GM10248 (cell line): Measurements from ENCODE around the gene LRBA.

Experiments
- CTCF ChIA-PET: fragments of 300-600 bp; sonication (Branson Sonifier 250); formaldehyde crosslinking; extraction: SDS; loops from one replicate; lab custom pipeline; 2021; ENCODE audit warnings: antibody characterized with exemption; lab: Yijun Ruan, JAX
- POLR2A ChIA-PET: fragments of 350-650 bp; sonication (Branson Sonifier 250); formaldehyde crosslinking; extraction: SDS; loops from one replicate; lab custom pipeline; 2020; ENCODE audit warnings: antibody characterized with exemption; lab: Yijun Ruan, JAX
- DNase-seq: peaks from one replicate; pipeline ENCODE4 v3.0.0; 2012; ENCODE audit errors: extremely low spot score
- TF ChIP-seq, protein P1 (sequence below): IDR thresholded peaks from 2 replicates; pipeline ENCODE4 v1.5.1; 2012; ENCODE audit warnings: mild to moderate bottlenecking, low read depth; ENCODE audit errors: extremely low read depth, missing control alignments, control extremely low read depth

LRBA gene

DNA sequence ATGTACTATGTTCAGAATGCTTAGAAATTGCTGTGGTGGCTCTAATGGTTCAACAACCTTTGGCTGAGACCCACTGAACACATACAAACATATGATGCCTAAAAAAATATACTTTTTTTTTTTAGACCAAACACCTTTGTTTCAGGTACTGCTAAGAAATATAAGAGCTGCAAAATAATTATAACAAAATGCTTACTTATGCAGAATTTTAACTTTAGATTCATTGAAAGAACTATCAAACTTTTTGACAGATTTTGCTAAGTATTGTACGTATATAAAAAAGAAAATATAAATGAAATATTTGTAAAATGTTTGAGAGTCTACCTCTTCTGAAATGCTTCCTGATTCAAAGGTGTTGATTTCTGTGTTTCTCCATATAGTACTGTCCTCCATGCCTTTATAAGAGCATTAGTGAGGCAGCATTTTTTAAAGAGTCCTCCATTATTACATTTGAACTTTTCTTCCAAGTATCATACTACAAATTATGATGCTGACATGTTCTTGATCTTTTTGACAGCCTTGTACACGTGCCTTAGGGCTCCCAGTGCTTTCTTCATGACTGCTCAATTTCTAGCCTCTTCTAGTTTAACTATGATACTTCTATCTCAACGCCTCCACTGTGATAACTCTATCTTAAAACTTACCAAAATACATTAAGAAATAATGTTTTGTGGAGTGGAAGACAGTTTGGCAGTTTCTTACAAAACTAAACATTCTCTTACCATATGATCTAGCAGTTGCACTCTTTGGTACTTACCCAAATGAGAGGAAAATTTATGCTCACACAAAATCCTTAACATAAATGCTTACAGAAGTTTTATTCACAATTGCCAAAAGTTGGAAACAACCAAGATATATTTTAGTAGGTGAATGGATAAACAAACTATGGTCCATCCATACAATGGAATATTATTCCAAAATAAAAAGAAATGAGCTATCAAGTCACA lies 645.4 kb downstream of the LRBA start:
- TF ChIP-seq, protein P1, sequence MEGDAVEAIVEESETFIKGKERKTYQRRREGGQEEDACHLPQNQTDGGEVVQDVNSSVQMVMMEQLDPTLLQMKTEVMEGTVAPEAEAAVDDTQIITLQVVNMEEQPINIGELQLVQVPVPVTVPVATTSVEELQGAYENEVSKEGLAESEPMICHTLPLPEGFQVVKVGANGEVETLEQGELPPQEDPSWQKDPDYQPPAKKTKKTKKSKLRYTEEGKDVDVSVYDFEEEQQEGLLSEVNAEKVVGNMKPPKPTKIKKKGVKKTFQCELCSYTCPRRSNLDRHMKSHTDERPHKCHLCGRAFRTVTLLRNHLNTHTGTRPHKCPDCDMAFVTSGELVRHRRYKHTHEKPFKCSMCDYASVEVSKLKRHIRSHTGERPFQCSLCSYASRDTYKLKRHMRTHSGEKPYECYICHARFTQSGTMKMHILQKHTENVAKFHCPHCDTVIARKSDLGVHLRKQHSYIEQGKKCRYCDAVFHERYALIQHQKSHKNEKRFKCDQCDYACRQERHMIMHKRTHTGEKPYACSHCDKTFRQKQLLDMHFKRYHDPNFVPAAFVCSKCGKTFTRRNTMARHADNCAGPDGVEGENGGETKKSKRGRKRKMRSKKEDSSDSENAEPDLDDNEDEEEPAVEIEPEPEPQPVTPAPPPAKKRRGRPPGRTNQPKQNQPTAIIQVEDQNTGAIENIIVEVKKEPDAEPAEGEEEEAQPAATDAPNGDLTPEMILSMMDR = no peak
- ChIA-PET CTCF (no interaction called here), POLR2A (no interaction called here)
- DNase-seq = no peak

DNA sequence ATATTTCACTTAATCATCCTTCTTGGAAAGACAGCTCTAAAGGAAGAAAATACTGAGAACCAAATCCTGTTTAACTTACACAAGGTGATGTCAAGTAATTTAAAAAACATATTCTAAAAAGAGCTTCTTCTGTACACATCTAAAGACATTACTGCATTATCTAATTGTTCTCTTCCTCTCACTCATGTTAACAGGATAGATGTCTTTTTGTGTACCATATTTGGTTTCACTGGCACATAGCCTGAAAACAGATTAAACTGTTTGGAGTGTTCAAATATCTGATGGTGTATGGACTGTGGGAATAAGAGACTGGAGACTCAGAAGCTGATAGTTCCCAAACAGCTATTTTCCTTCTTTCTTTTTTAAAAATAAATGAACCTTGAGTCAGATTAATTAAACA lies 646.4 kb downstream of the LRBA start:
- DNase-seq = no peak
- ChIA-PET CTCF (no interaction called here), POLR2A (no interaction called here)
- TF ChIP-seq, protein P1 = no peak

DNA sequence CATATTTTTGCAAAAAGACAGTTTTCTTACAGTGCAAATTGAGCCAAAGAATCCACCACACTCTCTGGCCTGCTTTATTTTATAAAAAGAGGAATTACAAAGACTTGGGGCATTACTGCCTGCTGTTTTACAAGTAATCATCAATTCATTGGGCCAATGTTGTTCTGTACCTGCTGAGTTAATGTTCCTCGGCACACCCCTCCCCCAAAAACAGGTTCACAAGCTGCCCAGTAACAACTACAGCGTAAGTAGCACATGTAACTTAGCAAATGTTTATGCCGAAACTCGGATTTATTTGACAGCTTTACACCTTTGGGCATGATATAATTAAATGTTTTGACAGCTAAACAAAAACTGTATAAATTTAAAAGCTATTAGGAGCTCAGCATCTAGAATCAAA lies 647.8 kb downstream of the LRBA start:
- DNase-seq = no peak
- TF ChIP-seq, protein P1 = no peak
- ChIA-PET CTCF (interaction anchor here (2.9 kb wide), 1 partner anchor 11 kb away, joined by 9 read pairs; no protein-coding TSS in a partner anchor), POLR2A (no interaction called here)

DNA sequence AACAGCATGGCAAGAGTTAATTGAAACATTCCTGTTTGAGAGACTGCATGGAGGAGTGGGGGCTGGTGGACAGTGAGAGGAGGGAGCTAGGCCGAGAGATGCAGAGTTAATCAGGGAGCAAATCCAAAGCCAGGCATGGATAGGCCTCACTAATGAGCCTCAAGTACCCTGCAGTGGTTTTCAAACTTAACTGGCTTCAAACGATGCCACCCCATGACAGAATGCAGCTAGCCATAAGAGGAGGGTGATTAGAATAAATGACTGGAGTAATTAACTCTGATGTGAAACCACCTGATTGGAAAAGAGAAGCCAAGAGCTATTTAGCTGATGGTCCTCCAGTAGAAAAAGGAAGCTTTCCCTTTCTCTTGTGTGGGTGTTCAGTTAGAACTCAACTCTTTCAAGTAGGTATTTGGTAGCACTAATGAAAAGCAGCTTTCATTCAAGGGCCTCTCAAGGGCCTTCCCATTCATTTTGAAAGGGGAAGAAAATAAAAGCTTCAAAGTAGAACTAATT lies 648.5 kb downstream of the LRBA start:
- POLR2A ChIA-PET = no interaction called here
- peak; percentile 53 for DNase-seq
- CTCF ChIA-PET = interaction anchor here (0.7 to 2.9 kb wide), 5 partner anchors 10 to 461 kb away, joined by 3 to 9 read pairs (median 3); no protein-coding TSS in a partner anchor
- TF ChIP-seq, protein P1 = no peak

DNA sequence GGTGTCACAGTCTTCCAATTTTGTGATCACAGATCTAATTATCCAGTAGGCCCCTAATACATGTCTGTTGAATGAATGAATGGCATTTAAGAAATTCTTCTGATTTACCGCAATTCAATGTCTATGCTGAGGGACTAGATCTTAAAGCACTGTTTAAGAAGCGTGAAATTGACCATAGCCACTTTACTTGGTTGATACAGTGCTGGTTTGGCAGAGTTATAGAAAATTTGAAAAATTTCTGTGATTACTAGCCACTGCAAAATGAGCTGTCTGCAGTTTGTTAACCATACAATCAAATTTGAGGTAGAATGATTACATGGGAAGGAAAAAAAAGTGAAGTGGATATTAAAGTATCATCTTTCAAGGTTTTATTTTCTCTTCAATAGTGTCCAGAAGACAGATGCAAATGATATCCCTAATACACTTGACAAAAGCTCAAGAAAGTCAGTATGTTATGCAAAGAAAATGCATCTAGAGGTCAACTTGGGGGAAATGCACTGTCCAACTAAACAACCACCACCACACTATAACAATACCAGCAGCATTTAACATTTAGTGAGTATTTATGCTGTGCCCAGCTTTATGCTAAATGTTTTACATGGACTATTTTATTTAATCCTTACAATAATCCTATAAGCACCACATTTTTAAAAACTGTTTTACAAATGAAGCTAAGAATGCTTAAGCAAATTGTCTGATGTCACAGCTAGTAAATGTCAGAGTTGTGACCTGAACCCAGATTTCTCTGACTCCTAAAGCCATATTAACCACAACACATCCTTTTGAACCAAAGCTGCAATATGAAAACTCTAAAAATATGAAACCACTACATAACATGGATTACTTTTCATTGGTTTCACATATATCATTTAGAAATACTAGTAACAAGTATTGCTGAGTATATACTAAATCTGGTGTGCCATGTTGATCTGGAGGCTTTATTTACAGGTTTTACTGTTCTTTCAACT lies 651.1 kb downstream of the LRBA start:
- POLR2A ChIA-PET = no interaction called here
- TF ChIP-seq, protein P1 = no peak
- CTCF ChIA-PET = interaction anchor here (0.9 to 1.7 kb wide), 4 partner anchors 11 to 65 kb away, joined by 3 to 5 read pairs (median 3); no protein-coding TSS in a partner anchor
- DNase-seq = no peak

DNA sequence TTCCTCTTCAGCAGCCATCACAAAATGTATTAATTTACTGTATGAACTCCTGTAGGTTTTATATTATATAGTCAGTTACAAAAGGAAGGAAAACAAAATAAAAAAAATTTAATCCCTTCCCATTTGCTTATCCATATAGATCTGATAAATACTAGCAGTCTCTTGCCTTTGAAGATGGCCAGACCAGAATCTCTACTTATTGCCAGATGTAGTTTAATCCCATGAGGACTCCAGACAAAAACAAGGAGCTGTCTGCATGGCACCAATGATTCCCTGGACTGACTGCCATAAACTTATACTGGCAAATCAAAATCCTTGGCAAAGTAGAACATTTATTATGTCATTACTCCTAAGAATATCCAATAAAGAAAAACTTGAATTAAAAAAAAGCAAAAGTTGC lies 656.4 kb downstream of the LRBA start:
- no peak for DNase-seq
- CTCF ChIA-PET = interaction anchor here (1.1 kb wide), 1 partner anchor 508 kb away, joined by 5 read pairs; no protein-coding TSS in a partner anchor
- TF ChIP-seq, protein P1 = no peak
- POLR2A ChIA-PET = no interaction called here
